GM19452 (cell line): ENCODE data around the gene HOXC9.

Experiments used
- ATAC-seq: cut with Tn5 transposase; IDR thresholded peaks from one replicate; pipeline ENCODE4 v1.9.1; 2021; ENCODE audit not compliant: unreplicated experiment

HOXC9 gene

DNA sequence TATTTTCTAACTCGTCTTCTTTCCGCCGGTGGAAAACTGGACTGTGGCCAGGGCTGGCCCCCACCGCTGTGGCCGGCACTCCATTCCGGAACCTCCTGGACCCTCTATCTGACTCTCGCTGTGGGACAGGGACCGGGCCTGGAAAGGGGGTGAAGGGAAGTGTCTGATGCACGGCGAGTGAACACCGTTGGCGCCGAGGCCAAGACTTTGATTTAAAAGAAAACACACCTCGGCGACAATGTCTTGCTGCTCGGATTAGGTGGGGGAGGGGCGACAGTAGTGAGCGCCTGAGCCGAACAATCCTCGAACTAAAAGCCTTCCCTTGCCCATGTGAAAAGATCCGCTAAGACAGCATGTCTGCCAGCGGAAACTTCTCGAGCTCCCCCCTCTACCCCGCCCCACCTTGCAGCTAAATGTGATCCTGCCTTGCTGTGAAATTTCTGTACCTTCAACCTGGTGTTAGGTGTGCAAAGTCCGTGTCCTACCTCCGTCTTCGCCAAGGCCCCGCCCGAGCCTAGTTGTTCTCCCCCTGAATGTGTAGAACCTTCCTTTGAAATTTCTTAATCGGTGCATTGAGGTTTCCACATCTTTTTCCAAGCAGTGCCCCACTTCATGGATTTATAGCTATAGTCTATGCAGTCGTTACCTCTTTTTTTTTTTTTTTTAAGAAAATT lies 24.3 kb upstream of the HOXC9 start:
- no peak for ATAC-seq

DNA sequence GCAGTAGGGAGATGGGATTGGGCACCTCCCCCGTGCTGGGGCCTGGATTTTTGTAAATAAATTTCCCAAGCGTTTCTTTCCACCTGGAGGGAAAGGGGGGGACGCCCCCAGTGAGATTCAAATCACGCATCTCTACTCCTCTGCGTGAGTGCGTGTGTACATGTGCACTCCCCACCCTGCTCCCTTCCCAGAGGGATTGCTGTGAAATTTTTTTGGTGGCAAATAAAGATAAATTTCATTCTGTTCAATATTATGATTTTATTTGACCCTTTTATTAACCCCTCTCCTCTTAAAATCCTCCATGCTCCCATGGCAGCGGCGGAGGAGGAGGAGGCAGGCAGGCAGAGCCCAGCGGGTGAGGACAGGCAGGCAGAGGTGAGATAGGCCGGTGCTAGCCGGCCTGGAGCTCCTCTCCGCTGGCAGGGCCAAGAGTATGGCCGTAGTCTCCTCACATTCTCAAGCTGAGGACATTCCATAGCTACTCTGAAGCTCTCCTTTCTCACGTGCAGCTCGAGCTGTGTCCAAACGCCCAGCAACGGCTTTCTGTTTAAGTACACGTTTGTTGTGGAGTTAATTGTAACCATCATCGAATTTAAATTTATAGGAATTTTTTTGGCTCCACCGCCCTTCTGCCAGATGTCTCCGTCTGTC lies 23.7 kb upstream of the HOXC9 start:
- no peak for ATAC-seq

GRCh38 chr12:53976823-53977595 lies 23.0 kb upstream of the HOXC9 start:
- no peak for ATAC-seq

GRCh38 chr12:53977596-53978445 lies 22.1 kb upstream of the HOXC9 start:
- ATAC-seq, result no peak

DNA sequence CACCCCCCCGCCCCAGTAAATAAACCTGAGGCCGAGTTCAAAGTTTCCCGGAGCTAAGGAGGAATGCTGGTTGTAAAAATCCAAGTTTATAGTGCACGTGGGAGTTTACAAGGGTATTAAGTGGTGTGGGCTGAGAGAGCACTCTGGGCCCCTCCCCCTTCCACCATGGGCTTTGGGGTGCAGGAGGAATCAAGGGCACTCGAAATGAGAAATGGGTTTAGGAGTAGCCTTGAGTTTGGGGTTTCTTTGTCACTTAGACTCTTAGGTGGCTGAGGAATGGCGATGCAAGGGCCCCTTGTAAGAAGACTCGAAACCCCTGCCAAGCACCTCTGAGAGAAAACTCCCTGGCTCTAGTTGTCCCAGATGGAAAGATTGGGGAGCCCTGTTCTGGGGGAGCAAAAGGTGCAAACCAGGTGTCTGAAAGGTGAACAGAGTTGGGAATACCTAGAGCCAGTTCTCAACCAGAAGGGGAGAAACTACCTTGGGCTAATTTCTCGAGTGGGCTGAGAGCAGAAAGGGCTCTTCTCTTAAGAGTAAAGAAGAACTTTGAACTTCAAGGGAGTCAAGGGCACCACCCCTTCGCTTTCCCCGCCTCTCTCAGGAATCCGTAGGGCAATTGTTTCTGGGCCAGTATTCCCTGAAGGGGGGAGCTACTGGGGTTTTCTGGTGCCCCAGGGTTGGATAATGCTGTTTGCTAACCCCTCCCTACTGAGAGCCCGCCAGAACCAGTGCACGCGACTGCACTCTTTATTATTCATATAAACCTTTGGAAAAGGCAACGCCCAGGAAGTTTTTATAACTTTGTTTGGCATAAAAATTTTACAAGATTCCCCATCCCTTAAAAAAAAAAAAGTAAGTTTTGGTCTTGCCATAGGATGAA lies 21.2 kb upstream of the HOXC9 start:
- no peak for ATAC-seq

DNA sequence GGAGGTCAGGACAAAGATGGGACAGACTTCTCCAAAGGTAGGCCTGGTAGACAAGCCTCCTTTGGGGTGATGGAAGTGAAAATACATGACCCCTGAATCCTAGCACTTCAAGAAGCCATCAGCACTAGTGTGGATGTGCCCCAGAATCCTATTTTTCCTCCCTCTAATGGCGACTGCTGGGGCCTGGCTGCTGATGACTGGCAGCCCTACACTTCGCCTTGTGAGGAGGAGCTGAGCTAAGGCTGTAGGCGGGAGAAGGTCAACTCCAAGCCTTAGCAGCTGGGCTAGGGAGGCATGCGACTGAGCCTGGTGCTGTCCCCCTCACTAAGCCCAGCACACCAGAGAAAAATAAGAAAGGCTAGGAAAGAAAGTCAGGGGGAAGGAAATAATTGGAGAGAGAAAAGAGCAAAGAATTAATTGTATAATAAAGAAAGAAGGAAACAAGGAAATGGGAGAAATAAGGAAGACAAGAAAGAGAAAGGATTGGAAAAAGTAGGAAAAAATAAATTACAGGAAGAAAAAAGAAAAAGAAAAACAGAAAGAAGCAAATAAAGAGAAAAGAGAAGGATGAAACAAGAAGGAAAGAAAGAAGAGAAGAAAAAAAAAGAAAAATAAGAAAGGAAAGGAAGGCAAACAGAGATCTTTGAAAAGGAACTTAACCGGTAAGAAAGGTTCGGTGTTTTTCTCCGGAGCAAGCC lies 19.7 kb upstream of the HOXC9 start:
- no peak for ATAC-seq

DNA sequence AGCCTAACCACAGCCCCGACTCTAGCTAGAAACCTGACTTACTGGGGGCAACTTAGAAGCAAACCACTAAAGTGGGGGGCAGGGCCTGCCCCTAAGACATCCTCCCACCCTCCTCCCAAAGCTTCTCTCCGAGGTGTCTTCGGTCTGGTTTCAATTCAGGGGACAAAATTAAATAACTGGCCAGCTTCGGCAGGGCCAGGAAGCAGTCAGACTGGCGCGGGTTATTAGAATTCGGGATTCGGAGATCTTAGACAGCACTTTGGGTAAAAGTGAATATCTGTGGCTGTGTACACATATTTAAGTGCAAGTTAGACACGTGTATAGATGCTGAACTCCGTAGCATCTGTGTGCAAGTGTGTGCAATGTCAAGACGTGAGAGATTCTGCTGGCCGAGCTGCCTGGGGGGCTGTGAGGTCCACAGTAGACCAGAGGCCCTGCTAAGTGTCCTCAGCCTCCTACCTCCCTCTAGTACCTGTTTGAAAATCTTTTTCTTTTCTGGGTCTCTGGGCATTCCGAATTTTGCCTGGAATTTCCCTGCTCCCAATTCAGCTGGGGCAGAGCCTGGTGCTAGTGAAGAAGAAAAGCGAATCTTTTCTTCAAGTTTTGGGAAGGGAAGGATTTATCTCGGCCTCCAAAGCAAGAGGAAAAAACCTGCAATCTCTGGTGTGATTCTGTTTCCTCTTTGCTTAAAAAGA lies 19.0 kb upstream of the HOXC9 start:
- no peak for ATAC-seq

- no peak for ATAC-seq
These were observed 18.1 kb upstream of the HOXC9 start for GRCh38 chr12:53981634-53982565.

DNA sequence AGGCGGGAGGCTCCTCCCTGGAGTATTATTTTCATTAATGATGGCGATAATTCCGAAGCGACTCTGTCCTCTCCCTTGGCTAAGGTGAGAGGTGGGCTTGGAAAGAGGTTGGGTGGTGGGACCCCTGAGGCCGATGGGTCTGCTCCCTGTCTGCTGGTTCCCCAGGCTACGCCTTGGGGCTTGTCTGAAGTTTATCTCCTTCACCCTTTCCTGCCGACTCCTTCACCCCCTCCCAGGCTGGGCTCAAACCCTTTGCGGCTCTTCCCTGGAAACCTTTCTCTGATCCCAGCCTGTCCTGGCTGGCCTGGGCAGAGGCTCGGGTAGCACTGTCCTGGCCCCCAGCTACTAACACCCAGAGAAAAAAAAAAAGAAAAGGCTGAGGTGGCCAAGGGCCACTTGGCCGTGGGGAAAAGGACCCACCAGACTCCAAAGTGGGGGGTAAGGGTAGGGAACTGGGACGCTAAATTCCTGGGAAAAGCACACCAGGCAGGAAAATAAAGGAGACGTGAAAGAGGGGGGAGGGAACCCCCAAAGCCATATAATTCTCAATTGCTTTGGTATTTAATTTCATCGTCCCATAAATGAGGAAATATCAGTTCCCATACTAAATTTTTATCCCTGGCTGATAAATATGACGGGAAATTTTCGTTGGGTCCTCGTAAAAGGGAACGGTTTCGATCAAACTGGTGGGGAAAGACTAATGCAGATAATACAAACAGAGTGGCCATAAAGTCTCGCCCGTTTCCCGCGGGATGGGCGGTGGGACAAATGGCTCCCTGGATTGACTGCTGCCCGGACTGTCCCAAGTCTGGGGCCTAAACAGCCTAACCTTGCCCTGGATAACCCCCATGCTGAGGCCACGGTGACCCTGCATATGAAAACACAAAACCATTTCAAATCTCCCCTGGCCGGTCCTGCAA lies 17.1 kb upstream of the HOXC9 start:
- no peak for ATAC-seq

- ATAC-seq, result no peak
These were observed 16.4 kb upstream of the HOXC9 start for GRCh38 chr12:53983568-53983949.

GRCh38 chr12:53983950-53984572 lies 15.9 kb upstream of the HOXC9 start:
- ATAC-seq, result no peak

- no peak for ATAC-seq
These were observed 14.9 kb upstream of the HOXC9 start, which contains the start of gene HOXC10 for GRCh38 chr12:53984901-53985691. Gene HOXC10 (plus strand): TSS chr12:53985146. CDS start chr12:53985260, 114 bp downstream.

DNA sequence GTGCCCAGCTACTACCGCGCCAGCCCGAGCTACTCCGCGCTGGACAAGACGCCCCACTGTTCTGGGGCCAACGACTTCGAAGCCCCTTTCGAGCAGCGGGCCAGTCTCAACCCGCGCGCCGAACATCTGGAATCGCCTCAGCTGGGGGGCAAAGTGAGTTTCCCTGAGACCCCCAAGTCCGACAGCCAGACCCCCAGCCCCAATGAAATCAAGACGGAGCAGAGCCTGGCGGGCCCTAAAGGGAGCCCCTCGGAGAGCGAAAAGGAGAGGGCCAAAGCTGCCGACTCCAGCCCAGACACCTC lies 14.3 kb upstream of the HOXC9 start:
- ATAC-seq, result no peak

DNA sequence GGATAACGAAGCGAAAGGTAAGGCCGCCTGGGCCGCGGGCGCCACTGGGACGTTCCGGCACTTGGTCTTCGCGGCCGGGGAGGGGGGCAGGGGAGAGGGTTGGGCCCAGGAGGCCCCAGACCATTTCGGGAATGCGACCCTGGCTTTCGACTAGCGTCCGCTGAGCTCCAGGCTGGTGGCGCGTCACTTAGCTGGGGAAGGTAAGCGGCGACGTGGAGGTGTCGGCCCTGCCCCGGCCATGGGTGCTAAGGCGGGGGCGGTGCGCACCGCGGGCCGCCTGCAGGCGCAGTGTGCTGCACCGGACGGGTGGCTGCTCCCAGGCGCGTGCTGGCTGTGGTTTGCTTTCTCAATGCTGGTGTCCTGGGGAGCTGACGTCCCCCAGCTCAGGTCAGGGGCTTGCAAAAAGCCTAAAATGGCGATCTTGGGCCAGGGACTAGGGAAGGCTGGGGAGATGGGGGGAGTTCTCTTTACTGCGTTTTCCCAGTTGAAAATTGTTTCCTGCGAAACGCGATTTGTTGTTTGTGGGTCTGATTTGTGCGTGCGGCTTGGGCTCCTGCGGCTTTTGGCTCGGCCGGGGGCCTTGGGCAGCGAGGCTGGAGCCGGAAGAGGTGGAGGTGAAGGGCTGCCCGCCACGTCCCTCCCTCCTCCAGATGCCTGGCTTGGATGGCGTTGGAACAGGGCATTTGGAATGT lies 13.8 kb upstream of the HOXC9 start:
- no peak for ATAC-seq
